Skin of body (tissue), 2 donors: Measurements from ENCODE around the gene CMTR1. TPM values are rescaled to one million over a fixed set of nuclear protein-coding genes. Genes with fewer than 3 reads are reported as not detected.

Experiments used
- DNase-seq: peaks from one replicate; lab custom pipeline; 2025; lab: John Stamatoyannopoulos, UW
- total RNA-seq: library from RNA; depleted of rRNA; stranded (reverse); fragments of >200 nt; gene quantifications from one replicate; pipeline ENCODE4 v1.2.3, GENCODE V29; 2014

Gene CMTR1
- total RNA-seq, 1 donor from 2014 or later: 24.2 TPM

DNA sequence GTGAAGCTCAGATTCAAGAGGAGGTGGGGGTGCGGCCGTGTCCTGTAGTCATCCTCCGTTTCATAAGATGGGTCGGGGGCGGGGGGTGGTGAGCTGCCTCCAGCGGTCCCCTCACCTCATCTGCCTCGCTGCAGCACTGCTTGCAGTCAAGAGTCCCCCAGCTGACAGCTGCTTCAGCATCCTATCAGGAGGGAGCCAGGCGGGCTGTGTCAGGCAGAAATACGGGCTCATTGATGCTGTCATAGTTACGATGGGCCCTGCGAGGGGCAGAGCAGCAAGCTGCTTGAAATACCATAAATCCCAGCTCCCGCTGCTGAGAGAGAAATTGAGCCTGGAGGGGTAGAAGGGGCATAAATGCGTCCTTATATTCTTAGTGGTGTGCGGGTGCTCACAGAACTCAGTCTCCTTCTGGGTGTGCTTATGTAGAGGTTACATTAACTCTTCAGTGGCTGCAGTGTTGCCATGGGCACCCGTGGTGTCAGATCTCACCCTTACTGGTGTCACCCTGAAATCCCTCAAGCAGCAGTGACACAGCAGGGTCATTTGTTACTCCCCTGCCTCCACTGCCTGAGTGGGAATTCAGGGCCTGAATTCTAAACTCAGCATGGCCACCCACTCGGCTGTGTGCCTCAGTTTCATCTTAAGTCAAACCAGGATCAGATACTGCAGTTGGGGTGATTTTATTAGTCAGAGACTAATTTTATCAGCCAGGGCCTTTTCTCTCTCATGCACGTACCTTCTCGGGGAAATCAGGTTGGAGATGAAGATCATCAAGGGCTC lies 44.8 kb downstream of the CMTR1 start:
- no peak for DNase-seq

DNA sequence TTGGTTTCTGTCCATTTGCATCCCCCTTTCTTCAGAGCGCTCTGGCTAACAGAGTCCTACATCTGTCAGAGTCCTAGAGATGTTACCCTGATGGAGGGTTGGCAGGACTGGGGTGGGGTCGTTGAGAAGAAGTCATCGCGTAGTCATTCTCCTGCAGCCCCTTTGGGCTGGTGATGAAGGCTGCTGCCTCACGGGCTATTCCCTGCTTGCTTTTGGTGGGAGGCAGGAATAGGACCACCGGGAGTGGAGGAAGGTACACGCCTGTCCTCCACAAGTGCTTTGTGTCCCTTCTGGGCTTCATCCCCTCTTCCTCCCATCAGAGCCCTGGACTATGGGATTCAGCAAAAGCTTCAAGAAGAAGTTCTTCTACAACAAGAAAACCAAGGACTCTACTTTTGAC lies 45.8 kb downstream of the CMTR1 start:
- DNase-seq: no peak

DNA sequence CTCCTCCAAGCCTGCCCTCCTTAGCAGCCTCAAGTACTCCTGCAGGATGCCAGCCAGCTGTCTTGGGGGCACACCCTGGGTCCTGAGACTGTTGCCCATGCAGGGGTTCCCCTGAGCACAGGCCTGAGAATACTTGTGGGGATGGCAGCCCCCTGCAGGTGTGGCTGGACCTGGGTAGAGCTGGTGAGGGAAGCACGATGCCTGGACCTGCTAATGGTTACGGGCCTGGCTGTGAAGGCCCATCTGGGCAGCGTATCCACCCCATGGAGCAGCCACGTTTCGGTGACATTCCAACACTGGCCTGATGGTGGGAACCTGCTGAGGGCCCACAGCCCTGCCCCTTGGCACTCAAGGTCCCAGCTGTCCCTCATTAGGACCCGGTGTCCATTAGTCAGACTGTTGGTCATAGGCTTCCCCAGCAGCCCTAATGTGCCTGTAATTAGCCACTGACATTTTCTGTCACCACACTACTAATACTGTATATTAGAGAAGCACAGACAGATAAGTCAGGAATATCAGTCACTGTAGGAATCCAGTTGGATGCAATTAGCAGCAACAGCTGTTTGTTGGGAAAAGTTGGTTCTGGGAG lies 46.3 kb downstream of the CMTR1 start:
- DNase-seq: no peak

DNA sequence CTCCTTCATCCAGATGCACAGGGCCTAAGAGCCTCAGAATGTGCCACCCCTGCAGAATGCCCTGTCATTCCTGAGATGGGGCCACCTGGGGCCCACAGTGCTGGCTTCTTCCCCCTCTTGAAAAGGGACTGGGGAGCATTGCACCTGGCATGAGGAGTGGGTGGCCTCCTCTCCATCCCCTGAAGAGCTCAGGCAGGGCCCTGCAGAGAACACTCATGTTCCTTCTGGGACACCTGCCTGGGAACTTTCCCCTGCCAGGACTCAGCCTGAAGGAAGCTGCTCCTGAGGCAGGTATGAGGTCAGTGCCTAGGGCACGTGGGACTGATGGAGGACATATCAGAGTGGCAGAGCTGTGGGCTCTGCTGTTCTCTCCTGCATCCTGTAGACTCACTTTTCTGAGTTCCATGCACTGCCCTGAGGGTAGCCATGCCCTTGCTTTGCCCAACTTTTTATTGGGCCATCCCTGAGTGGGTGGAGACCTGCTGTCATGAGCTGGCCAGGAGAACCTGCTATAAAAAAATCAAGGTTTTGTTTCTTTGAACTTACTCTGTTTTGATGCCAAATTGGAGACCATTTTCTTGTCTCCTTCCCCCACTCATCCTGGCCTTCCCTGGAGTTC lies 47.2 kb downstream of the CMTR1 start:
- DNase-seq: no peak

DNA sequence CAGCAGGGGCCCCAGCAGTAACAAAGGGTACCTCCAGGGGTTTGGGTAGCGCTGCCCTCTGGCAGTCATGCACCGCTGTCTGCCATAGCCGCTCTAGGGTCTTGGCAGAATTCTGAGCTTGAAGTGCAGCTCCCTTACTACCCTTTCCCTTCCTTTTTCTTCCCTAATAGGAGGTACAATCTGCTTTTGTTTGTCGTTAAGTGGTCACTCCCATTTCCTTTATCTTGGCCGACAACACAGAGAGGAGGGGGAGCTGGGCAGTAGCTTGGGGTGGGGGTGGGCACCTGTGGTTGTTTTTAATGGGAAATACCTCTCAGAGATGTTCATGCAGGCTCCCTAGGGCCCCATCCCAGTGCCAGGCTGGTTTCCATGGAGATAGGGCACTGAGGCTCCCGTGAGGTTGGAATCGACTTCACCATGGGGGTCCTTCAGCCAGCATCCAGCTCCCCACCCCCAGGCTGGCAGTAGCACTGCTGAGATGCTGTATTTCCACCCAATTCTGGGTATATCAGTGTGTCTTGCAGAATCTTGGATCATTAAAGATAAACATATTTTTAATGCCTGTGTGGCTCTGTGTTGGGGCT lies 48.0 kb downstream of the CMTR1 start:
- DNase-seq: no peak

DNA sequence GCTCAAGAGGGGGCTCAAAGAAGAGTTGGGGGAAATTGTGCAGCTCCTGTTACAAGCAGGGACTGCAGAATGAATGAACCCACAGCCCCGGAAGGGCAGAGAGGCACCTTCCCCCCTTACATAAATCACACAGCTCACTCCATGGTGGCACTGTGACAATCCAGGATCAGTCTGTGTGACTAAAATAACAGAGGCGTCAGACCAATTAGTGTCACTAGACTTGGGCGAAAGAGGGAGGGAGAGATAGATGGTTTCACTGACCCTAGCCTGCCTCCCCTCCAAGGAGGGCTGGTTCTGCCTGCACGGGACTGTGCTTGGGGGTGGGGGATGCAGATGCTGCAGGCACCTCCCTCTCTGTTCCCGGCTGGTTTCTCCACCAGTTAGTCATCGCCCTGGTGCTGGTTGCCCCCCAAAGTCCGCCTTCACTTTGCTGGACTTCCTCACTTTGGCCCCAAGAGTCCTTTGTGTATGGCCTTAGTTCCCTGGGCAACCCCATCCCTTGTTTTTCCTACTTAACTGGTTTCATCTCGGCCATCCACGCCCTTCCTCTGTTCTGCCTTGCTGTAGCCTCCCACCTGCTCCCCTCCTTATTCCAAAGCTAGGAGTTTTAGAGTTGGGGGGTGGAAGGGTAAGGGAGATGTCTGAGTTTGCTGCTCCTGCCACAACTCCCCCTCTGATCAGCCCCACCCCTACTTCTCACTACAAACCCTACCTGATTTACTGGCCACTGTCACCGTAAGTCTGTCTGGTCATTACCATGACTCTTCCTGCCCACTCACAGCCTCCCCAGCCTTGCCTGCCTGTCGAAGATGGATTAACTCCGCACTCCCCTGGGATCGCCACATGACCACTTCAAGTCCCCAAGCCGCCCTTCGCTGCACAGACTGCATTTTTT lies 48.9 kb downstream of the CMTR1 start:
- DNase-seq: no peak

DNA sequence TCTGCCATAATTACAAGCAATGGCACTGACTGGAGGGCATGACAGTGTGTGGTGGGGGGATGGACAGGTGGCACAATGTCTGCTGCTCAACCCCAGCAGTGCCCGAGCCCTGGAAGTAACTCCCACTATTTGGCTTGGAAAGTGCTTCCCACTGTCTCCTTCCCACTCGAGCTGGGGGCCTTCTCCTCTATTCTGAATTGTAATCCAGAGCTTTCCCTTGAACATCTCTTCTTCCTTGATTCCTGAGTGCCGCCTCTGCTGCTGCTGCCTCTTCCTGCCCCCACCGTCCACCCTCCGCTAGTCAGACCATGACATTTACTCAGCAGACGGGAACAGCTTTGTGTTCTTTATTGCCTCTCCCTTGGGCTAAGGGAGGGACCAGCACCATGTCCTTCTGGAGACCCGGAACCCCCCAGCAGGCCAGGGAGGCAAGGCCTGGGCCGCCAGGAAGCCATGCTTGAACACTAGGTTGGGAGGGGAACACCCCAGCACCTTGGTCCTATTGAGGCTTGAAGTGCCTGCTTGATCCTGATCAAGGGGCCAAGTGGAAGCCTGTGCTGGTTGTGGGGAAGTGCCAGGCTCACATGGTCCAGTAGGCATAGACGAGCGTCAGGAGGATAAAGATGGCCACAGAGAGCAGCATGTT lies 49.7 kb downstream of the CMTR1 start:
- no peak for DNase-seq

DNA sequence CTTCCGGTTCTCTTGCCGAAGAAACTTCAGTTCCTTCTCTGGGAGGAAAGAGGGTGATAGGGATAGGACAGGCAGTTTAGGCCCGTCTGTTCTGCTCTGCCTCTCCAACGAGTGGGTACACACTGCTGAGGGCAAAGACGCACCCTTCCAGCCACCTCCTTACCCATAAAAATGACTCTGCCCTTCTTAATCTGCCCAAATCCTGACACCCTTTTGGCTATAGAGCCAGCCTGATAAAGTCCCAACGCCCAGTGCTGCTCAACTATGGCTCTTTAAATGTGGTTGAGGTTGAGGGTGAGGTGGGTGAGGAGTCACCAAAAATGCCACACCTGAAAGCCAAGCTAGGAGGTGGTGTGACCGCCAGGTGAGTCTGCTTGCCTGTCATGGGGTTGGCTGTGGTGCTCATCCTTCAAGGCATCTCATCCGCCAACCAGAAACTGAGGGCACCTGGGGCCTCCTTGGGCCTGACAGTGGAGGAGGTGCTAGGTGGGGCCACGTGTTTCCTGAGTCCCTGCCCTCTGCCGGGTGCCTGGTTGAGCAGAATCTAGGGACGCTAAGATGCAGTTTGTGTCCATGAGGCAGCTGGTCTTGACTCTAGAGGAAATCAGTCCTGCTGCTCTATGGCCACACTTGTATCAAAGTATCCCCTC lies 50.4 kb downstream of the CMTR1 start:
- no peak for DNase-seq

DNA sequence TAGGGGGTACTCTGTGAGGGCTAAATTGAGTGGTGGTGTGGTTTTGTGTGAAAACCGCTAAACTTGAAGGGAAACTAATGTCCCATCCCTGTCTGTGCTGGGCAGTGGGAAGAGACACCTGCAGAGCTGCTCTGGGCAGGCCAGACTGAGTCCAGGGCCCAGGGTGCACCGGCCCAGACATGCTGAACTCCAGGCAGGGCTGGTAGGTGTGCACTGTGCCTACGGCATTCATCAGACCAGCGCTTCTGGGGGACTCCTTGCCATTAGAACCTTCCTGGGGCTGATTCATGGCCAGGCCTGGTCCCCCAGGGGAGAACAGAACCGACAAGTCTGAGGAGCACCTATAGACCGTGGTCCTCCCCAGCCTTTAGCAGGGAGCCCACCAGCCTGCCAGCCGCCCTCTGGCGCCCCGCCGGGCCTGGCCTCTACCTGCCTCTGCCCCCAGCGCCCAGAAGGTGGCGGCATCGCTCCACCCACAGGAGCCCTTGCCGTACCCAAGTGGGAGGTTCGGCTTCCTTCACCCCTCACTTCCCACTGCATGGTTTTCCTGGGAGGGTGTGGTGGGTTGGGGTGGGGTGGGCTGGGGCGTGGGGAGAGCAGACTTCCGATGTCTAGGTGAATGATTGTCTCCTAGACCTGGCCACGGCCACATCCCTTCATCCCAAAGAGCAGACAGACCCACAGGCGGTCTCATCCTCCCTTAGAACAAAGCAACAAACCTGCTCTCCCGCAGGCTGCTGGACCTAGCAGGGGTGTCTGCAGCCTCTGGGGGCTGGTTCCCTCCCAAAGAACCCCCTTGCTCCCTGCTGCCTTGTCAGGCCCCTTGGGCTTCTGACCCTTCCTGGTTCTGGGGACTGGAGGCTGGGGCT lies 51.1 kb downstream of the CMTR1 start:
- DNase-seq: no peak

DNA sequence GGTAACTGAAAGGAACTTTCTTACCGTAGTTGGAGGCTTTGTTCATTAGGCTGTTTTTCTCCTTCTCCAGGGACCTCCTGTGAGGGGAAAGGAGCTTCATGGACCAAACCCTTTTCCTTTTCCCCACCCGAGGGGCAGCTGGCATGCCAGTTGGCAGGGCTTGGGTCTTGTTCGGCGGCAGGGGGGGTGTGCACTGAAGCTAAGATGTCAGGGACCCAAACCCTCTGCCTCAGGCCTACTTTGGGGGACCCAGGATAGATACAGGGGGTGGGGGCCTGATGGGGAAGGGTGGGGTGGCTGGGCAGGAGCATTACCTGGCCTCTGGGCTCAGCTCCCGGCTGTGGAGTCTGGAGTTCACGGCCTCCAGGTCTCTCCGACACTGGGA lies 51.8 kb downstream of the CMTR1 start:
- DNase-seq: no peak

DNA sequence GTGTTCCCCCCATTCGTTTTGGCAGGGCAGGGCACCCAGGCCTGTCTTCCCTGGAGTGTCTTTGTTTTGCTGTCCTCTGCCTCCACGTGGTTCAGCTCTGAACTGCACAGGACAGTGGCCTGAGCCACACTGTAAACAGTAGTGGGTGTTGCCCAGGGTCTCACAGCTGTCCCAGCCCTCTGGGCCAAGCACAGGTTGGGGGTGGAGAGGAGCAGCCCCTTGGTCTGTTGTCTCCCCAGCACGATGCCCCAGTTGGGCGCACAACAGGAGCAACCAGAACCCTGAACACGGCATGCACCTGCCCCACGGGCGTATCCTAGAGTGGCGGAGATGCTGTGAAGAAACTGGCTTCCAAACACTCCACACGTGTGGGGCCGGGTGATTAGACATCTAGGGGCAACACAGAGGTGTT lies 52.3 kb downstream of the CMTR1 start:
- DNase-seq: no peak

DNA sequence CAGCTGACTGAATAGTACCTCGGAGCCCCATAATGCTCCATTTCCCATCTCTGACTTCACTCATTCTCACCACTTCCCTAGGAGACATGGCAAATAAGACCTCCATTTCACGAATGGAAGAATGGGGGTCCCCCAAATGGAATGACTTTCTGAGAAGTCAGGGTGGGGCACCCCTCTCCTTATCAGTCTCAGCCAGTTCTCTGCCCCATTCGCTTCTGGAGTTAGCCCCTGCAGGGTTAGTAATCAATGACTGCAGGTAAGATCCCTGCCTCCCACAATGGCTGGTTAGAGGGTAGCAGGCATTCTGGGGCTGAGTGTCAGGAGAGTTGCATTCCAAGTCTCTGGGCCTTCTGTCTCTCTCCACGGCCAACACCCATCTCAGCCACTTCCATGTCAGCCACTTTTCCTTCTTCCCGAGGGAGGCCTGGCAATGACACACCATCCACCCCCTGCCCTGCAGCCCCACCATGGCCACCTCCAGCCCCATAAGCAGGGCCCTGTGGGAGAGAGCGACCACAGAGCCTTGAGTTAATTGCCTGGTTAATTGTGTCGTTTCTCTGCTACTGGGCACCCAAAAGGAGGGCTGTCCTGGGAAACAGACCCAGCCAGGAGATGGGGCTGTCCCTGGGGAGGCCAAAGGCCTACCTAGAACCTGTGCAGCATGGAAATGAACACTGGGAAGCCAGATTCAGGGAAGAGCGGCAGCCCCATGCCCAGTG lies 53.3 kb downstream of the CMTR1 start:
- DNase-seq: no peak

DNA sequence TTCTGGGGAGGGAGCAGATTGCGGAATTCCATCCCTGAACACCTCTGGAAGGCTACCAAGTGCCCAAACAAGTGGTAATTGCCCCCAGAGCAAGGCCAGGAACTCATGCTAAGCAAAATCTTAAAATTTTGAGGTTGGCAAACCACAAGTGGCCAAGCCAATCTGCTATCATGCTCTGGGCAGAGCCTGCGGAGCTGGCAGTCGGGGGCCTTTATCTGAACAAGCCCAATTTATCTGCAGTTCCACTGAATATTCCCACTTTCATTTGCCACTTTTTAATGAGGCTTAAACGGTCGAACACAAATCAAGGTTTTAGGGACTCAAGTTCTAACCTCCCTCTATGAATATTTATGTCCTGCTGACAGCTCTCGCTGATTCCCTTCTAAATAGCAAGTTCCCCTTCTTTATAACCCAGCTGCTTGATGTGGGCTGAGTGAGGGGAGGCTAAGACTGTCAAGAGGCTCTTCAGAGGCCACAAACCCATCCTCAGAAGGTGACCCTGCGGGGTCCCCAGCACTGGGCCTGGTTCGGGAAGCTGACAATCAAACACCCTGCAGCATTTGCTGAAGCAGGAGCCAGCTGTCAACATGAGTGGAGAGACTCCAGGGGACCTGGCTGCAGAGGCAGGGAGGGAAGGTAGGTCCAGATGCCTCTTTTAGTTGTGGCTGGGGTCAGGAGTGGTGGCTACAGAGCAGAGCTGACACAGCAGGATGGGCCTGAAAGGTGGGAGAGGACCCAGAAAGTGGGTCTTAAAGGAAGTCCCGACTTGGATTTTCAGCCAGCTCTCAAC lies 54.8 kb downstream of the CMTR1 start:
- no peak for DNase-seq

DNA sequence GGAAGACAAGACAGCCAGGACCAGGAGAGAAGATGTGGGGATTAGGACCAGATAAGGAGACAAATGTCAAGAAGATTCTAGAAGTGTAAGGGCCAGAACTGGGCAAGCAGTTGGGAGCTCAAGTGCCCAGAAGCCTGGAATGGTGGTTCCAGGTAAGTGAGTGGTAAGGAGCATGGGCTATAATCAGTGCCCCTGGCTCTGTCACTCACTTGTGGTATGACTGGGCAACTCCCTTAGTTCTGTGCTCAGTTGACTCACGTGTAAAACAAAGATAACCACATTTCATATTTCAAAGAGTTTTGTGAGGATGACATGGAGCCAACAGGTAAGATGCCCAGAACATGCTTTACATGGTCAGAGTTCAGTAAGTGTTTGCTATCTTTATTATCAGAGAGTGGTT lies 55.5 kb downstream of the CMTR1 start:
- no peak for DNase-seq

DNA sequence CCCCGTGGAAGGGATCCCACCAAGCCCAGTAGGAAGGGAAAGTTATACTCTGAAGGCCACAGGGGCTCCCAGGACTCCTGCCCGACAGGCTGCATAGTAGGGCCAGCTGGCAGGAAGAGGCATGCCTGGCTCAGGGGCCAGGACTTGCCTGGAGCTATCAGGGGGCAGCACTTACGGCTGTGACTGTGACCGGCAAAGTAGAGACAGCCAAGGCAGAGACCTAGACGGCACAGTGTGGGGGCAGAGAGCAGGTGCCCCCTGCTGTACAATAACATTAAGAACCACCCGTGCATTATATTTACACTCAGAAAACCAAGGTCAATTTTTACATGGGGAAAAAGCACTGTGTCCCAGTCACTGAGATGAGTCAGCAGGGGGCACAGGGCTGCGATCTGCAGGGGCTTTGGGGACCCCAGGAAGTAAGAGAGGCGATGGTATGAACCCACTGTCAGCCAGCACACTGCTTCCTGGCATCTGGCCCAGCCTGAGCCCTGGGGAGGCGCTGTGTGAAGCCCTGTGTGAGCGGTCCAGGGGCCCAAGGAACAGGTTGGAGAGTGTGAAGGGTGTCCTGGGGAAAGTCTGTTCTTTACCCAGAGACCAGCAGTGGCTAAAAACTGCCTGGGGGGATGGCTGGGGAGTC lies 56.8 kb downstream of the CMTR1 start:
- no peak for DNase-seq

DNA sequence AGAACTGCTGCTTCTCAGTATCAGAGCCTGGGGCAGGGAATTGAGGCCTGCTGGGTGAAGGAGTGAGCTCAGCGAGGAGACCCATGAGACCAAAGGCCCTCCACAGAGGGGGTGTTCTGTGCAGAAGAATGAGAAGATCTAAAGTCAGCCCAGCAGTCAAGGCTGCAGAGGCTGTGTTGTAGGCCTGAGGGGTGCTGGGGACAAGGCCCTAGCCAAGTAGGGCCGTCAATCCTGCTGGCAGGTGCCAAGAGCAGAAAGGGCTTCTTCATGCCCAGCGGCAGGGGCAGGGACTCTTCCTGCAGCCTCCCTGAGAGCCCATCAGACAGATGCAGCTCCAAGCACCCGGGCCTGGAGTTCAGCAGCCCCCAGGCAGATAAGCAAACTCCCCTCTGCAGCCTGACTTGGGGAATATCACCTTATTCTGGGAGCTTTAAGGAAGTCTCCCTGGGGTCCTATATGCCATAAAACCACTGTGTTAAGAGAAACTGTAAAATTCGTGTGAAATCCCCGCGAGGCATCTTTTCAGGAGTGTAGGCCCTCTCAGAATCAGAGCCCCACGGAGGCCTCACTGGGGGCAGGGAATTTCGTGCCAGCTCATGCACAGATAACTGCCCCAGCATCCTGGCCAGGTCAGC lies 57.6 kb downstream of the CMTR1 start:
- DNase-seq: no peak
